GM19455 (cell line): ENCODE results near the gene UPF2.
"Not testable (repeated sequence)": the region's sequence is repeated elsewhere in the genome, so short reads cannot be mapped to it uniquely, and the experiment has no call there.

Source experiments
- ATAC-seq: cut with Tn5 transposase; IDR thresholded peaks from one replicate; pipeline ENCODE4 v1.9.1; 2021; ENCODE audit not compliant: unreplicated experiment

The UPF2 gene

GRCh38 chr10:11909618-11910017, 133.0 kb downstream of the UPF2 start:
- ATAC-seq = no peak

- no peak for ATAC-seq
Observed at GRCh38 chr10:11908991-11909390, 133.6 kb downstream of the UPF2 start.

- no peak for ATAC-seq
Observed at GRCh38 chr10:11908536-11908935, 134.1 kb downstream of the UPF2 start.

GRCh38 chr10:11907914-11908313, 134.7 kb downstream of the UPF2 start:
- no peak for ATAC-seq

- no peak for ATAC-seq
Observed at GRCh38 chr10:11906714-11907113, 135.9 kb downstream of the UPF2 start.

- no peak for ATAC-seq
Observed at GRCh38 chr10:11902646-11903045, 140.0 kb downstream of the UPF2 start.

GRCh38 chr10:11901833-11902475, 140.7 kb downstream of the UPF2 start:
- no peak for ATAC-seq

- no peak for ATAC-seq
Observed at GRCh38 chr10:11901454-11901832, 141.2 kb downstream of the UPF2 start.

GRCh38 chr10:11901036-11901301, 141.6 kb downstream of the UPF2 start:
- no peak for ATAC-seq

GRCh38 chr10:11899067-11899876, 143.3 kb downstream of the UPF2 start:
- no peak for ATAC-seq

- no peak for ATAC-seq
Observed at GRCh38 chr10:11898372-11899066, 144.1 kb downstream of the UPF2 start.

GRCh38 chr10:11898033-11898371, 144.6 kb downstream of the UPF2 start:
- ATAC-seq = no peak

GRCh38 chr10:11896549-11897200, 145.9 kb downstream of the UPF2 start:
- no peak for ATAC-seq

GRCh38 chr10:11895598-11895997, 147.0 kb downstream of the UPF2 start:
- no peak for ATAC-seq

- no peak for ATAC-seq
Observed at GRCh38 chr10:11895108-11895466, 147.5 kb downstream of the UPF2 start.

- ATAC-seq = no peak
Observed at GRCh38 chr10:11894381-11895107, 148.1 kb downstream of the UPF2 start.

GRCh38 chr10:11893749-11894278, 148.8 kb downstream of the UPF2 start:
- ATAC-seq = no peak

- no peak for ATAC-seq
Observed at GRCh38 chr10:11891776-11892486, 150.7 kb downstream of the UPF2 start.

GRCh38 chr10:11889263-11889662, 153.3 kb downstream of the UPF2 start:
- ATAC-seq = not testable (repeated sequence)
